OCI-M1 (cell line): ENCODE results near the gene BTRC.
A peak's percentile ranks its signal among the peaks of the same experiment; 100 is the strongest.
"Not testable (repeated sequence)": the region's sequence is repeated elsewhere in the genome, so short reads cannot be mapped to it uniquely, and the experiment has no call there.

ENCODE experiments used
- DNase-seq: peaks from one replicate; lab custom pipeline; 2025; lab: John Stamatoyannopoulos, UW

BTRC gene

DNA sequence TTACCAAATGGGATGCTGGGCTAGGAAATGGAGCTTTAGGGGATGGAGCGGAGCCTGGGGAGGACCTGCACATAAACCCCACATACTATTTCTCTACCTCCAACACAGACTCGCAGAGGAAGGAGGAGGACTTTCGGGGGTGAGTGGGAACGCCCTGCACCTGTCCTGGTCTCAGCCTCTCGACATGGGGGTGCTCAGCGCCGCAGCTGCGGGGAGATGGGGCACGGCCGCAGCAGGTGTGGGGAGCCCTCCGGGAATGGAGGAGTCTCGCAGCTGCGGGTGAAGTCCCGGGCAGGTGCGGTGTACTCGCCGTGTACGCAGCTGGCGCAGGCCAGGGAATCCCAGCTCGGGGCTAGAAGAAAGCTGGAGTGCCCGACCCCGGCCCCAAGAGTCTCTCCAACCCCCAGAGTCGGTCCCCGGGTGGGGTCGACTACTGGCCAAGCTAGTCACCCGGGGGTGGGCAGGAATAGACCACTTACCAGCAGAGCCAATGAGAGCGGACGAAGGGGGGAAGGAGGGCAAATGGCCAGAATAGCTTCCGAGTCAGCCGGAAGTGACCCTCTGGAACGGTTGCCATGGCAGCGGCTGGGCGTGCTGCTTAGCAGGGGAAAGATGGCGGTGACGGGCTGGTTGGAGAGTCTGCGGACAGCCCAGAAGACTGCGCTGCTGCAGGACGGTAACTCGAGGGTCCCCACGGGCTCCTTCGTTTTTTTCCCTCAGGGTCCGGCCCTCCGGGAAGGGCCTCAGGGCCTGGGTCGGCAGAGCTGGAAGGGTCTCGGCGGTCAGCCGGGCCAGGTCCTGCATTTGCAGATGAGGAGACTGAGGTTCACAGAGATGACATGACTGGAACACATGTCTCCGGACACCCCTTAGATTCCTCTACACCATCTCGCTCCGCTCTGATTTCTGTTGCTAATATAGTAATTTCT lies 234.0 kb downstream of the BTRC start, which contains the start of the genes DPCD and POLL:
Gene DPCD (plus strand): TSS at position 597 of the 929 bp plus-strand sequence. CDS start 16 bp downstream, at position 613.
Gene POLL (minus strand): TSS at position 533 of the 929 bp plus-strand sequence. CDS start 897 bp downstream, outside the sequence.
- DNase-seq: peak; percentile 98

DNA sequence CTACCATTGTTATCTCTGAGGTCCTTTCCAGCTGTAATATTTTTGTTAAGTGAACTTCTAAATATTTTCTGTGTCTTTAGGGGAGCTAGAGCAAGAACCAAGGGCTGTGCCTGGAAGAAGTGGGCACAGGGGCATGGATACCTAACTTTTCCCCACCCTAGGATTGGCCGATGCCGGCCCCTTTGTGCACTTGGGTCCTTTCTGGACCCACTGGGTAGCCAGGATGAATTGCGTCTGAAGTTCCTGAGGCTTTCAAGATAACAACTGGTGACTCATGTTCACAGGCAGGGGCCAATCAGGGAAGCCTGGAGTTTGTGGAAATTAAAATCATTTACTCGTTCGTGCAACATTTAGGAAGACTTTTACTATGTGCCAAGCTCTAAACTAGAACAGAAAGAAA lies 234.9 kb downstream of the BTRC start:
- DNase-seq: peak; percentile 79

DNA sequence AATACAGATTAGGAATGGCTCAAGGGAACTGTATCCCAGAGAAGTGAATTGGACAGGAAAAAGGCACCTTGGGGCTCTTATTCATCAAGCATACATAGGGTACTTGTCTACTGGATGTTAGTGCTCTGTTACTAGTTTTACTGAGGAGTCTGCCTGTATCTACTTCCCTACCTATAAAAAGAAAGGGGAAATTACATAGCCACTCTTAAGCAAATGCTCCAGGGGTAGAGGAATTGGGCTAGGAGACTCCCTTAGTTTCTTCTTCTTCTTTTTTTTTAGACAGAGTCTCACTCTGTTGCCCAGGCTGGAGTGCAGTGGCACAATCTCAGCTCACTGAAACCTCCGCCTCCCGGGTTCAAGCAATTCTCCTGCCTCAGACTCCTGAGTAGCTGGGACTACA lies 239.4 kb downstream of the BTRC start:
- not testable (repeated sequence) for DNase-seq

DNA sequence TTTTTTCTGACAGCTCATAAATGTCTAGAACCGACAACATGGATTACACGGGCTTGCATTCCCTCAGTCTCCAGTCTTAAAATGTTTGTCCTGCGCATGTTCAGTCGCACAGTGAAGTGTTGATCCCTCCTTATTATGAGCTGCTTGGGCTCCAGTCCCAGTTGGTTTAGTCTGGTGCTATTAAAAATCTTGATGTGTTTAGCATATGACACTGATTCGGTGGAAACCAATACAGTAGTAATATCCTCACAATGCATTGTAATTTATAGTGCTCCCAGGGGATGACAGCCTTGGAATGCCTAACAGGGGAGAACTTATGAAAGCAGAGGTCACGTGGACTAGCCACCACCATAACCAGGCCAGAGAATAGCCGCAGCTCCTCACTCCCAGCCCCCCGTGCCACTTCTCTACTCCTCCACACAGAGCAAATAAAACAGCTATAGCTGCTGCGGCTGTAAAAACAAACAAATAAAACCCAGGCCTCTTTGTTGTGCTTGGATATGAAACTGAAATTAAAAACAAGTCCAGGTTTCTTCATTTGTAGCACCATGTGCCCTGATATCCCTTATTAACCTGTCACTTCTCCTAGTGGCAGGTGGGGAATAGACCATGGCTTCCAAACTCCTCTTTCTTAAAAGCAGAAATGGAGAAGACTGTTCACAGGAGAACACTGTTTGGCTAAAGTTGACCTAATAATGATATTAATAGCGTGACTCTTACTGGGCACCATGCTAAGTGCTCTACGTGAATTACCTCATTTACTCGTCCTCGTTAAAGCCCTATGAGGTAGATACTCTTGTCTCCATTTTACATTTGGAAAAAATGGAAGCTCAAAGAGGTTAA lies 241.8 kb downstream of the BTRC start:
- DNase-seq: no peak

DNA sequence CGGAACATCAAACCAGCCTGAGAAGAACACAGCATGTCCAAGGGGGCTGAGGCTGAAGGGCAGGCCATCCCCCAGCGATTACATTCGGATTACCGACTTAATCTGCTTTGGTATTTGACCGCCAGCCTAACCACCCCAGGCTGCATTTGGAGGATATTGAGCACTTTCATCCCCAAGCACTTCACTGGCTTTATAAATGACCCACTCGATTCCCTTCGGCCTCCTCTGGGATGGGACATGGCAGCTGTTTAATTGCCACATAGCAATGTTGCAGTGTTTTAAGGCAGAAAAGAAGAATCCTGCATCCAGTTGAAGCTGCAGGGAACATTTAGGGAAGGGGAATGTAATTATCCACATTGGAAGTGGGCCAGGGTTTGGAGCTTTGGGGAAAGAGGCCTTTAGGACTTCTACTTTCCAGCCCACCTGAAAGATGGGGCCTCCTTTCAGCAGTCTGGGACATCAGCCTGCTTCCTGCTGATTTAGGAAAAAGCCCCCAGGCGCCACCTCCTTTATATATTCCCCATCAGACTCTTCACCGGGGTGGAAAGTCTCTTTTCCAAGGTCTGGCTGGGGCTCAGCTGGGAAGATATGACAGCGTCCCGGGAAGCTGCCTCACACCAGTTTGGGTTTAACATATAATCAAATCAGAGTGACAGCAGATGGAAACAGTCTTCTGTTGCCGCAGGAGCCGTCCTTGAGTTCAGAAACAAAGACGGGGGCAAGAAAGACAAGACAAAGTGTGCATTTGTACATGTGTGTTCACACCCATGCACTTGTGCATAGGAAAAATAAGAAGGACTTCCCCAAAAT lies 243.3 kb downstream of the BTRC start:
- DNase-seq: no peak

DNA sequence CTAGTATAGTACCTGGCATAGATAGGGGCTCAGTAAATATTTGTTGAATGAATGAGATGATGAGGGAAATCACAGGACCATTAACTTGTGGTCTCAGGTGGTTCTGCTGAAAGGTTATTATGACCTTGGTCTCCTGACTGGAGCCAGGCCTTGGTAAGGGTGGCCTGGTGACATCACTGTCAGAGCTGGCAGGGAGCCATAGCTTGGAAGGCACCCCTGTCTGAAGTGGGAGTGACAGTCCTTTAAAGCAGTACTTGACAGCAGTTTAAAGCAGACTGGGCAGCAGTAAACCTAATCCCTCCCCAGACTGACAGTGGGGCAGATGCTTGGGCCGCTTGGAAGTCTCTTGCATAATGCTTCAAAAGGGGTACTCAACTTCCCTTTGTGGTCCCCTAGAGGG lies 247.6 kb downstream of the BTRC start:
- no peak for DNase-seq

DNA sequence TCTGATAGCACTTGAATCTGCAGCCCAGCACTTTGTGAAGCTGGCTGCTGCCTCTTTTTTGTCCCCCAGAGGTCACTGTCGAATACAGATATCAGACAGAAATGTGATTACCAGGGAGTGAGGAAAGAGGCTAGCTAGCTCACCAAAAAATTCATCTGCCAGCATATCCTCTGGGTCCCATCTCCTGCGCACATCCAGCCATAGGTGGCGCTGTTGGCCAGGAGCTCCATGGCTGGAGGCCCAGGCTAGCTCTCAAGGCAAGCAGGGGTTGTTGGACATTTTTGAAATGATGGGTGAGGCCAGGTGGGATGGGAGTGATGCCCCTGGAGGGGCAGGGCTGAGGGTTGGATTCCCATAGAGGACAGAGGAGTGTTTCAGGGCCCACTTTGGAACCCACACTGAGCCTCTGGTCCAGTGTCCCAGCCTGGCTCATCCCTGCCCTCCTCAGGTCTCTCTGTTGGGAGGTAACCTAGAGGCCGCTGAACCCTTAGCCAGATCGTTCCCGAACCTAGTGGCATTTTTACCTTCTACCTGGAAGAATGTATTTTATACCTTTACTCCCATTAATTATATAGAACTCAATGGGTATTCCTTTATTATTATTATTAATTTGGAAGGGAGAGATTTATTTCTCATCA lies 248.9 kb downstream of the BTRC start:
- peak; percentile 97 for DNase-seq
